ENCODE data around the gene FYN.

DNA sequence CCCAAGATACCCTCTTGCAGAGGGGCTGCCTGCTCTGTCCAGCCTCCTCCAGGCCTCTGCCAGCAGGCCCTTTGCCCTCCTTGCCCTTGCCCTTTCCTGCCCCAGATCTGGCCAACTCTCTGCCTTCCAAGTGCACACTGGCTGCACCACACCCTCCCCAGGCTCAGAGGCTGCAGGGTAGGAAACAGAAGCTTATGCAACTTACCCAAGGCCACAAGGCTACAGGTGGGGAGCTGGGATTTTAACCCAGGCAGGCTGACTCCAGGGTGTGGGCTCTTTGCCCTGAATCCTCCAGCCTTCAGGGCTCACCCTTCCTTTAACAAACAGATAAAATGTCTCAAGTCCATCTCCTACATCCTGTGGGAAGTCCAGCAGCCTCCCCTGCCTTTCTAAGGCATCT lies 253.1 kb downstream of the FYN start:
- TF ChIP-seq POLR2A (IDR thresholded peaks at IDR 0.05; ENCODE audit: low read depth) (no peak), POLR2AphosphoS5 (IDR thresholded peaks at IDR 0.05) (no peak), EP300 (IDR thresholded peaks at IDR 0.05) (no peak)
- TF ChIP-seq, protein P1, sequence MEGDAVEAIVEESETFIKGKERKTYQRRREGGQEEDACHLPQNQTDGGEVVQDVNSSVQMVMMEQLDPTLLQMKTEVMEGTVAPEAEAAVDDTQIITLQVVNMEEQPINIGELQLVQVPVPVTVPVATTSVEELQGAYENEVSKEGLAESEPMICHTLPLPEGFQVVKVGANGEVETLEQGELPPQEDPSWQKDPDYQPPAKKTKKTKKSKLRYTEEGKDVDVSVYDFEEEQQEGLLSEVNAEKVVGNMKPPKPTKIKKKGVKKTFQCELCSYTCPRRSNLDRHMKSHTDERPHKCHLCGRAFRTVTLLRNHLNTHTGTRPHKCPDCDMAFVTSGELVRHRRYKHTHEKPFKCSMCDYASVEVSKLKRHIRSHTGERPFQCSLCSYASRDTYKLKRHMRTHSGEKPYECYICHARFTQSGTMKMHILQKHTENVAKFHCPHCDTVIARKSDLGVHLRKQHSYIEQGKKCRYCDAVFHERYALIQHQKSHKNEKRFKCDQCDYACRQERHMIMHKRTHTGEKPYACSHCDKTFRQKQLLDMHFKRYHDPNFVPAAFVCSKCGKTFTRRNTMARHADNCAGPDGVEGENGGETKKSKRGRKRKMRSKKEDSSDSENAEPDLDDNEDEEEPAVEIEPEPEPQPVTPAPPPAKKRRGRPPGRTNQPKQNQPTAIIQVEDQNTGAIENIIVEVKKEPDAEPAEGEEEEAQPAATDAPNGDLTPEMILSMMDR (IDR thresholded peaks at IDR 0.05), result no peak

Measured in esophagus muscularis mucosa (tissue), 4 donors.